GM19099 (cell line): ENCODE results near the gene STAT5A.
A peak's percentile ranks its signal among the peaks of the same experiment; 100 is the strongest.

Experiments
- POLR2A ChIP-seq: IDR thresholded peaks from 3 replicates; pipeline ENCODE4 v1.6.1; 2011; ENCODE audit warnings: low read depth; ENCODE audit not compliant: insufficient read length; ENCODE audit errors: extremely low read depth

STAT5A gene

DNA sequence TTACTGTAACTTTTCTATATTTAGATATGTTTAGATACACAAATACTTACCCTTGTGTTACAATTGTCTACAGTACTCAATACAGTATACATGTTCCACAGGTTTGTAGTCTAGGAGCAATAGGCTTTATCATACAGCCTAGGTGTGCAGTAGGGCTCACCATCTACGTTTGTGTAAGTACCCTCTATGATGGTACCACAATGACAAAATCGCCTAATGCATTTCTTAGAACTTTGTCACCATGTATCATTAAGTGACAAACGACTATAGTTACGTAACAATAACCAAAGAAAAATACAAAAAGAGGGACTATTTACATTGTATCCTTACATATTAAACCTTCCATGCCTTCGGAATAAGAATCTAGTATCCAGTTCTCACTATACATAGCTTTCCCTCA lies 20.1 kb upstream of the STAT5A start:
- no peak for TF ChIP-seq POLR2A

GRCh38 chr17:42270170-42270535 lies 18.1 kb upstream of the STAT5A start:
- TF ChIP-seq POLR2A = no peak

- no peak for TF ChIP-seq POLR2A
Measured at GRCh38 chr17:42270596-42270995, 17.7 kb upstream of the STAT5A start.

GRCh38 chr17:42271006-42271778 lies 17.1 kb upstream of the STAT5A start:
- TF ChIP-seq POLR2A = no peak

GRCh38 chr17:42271779-42272035 lies 16.6 kb upstream of the STAT5A start:
- no peak for TF ChIP-seq POLR2A

- no peak for TF ChIP-seq POLR2A
Measured at GRCh38 chr17:42272162-42272907, 16.0 kb upstream of the STAT5A start.

- TF ChIP-seq POLR2A = no peak
Measured at GRCh38 chr17:42273474-42274252, 14.6 kb upstream of the STAT5A start.

DNA sequence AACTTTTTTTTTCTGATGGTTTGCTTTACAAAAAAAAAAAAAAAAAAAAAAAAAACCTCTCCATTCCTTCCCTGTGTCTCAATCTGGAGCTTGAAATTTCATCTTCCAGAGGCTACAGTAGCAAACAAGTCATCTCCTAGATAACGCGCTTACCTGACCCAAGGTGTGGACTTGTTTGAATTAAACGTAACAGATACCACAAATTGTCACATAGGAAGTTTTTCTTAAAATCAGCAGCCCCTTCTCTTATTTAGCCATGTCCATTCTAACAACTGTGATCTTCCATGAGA lies 14.1 kb upstream of the STAT5A start:
- no peak for TF ChIP-seq POLR2A

- TF ChIP-seq POLR2A = no peak
Measured at GRCh38 chr17:42274812-42275526, 13.3 kb upstream of the STAT5A start.

DNA sequence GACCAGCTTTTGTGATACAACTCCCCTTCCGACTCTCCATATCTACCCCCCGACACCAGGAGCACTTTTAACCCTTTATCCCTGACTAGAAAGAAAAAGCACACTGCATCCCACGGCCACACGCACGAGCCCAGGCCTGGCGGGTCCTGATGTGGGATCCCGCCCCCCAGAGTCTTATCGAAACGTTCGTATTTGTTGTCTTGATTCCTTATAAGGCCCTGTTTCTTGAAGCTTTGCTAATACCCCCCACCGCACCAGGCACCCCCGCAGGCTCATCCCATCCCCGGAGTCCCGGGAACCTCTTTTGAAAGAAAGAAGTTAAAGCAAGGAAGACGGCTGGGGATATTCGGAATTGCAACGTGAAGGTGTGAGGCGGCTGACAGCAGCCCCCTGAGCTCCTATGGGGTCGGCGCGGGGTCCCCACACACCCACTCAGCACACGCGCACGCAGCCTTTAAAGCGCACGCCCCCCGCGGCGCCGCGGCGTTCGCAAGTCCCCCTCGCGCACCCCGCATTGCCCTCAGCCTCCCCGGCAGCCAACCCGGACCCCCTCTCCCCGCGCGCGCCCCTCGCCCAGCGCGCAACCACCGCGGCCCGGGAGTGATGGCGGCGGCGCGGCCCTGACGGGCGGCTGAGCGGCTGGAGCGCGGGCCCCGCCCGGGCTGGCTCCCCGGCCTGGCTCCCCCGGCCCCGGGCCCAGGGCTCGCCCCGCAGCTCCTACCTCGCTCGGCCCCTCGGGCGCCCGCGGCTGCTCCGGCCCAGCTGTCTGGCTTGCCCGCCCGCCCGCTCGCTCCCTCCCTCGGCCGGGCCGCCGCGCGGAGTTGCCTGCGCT lies 12.6 kb upstream of the STAT5A start:
- TF ChIP-seq POLR2A = no peak

GRCh38 chr17:42276359-42276608 lies 12.0 kb upstream of the STAT5A start, which contains the start of gene STAT5B:
Gene STAT5B (minus strand): TSS chr17:42276391. CDS start chr17:42232127, 44,264 bp downstream.
- TF ChIP-seq POLR2A = peak; percentile 82

- no peak for TF ChIP-seq POLR2A
Measured at GRCh38 chr17:42276609-42277341, 11.5 kb upstream of the STAT5A start.

GRCh38 chr17:42277342-42277712 lies 11.0 kb upstream of the STAT5A start:
- no peak for TF ChIP-seq POLR2A
